ENCODE data around the gene FOXP1.

DNA sequence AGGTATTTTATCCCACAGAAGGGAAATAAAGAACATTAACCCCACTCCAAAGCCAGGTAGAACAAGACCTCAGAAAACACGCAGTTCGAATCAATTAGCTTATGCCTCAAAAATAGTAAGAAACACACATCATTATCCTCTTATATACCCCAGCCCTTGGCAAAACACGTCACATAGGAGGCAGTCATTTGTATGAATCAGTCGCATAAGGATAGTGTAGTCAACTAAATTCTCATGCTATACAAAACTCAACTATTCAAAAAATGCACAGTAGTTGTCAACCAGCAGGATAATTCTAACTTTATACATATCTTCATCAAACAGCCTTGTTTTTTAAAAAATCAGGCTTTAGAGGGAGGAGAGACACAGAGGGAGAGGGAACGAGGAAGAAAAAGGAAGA is 298.4 kb downstream of the FOXP1 start:
- TF ChIP-seq, protein P1, sequence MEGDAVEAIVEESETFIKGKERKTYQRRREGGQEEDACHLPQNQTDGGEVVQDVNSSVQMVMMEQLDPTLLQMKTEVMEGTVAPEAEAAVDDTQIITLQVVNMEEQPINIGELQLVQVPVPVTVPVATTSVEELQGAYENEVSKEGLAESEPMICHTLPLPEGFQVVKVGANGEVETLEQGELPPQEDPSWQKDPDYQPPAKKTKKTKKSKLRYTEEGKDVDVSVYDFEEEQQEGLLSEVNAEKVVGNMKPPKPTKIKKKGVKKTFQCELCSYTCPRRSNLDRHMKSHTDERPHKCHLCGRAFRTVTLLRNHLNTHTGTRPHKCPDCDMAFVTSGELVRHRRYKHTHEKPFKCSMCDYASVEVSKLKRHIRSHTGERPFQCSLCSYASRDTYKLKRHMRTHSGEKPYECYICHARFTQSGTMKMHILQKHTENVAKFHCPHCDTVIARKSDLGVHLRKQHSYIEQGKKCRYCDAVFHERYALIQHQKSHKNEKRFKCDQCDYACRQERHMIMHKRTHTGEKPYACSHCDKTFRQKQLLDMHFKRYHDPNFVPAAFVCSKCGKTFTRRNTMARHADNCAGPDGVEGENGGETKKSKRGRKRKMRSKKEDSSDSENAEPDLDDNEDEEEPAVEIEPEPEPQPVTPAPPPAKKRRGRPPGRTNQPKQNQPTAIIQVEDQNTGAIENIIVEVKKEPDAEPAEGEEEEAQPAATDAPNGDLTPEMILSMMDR (IDR thresholded peaks at IDR 0.05): no peak
- TF ChIP-seq POLR2AphosphoS5 (IDR thresholded peaks at IDR 0.05) (no peak), POLR2A (IDR thresholded peaks at IDR 0.05) (no peak)
